Islet of Langerhans (tissue), 1 donor: ENCODE data around the gene PRSS38.

Source experiments
- FAIRE-seq: peaks from one replicate; lab custom pipeline; 2011; peaks lifted over from hg19 to GRCh38; lab: Jason Lieb, UNC

The PRSS38 gene

GRCh38 chr1:227793948-227794816 lies 21.3 kb upstream of the PRSS38 start:
- FAIRE-seq, result no peak

DNA sequence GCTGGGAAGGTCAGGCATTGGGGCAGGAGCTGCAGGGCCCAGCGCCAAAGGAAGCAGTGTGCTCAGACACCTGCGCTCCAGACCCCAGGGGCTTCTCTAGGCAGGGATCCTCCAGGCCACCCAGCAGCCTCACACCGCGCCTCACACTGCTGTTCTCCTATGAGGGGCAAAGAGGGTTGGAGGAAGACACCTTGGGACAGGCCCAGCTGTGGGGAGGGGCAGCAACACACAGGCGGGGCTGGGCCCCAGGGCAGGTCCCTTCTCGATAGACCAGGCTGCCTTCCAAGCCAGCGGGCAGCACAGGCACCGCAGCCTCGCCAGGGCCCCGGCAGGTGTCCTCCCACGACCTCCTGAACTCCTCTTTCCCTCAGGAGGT lies 20.7 kb upstream of the PRSS38 start:
- no peak for FAIRE-seq

DNA sequence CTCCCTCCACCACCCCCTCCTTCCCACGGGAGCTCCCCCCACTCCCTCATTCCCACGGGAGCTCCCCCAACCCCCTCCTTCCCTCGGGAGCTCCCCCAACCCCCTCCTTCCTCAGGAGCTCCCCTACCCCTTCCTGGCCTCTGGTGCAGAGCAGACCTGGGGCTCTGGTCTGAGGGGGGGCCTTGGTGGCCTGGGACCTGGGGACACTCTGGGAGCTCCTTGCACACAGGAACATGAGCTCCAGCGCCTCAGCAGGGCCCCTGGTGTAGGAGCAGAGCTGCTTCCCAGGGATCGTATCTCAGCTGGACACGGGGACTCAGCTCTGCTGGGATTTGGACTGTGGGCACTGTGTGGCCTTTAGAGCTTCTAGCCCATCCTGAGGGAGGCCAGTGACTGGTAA lies 19.7 kb upstream of the PRSS38 start:
- no peak for FAIRE-seq

DNA sequence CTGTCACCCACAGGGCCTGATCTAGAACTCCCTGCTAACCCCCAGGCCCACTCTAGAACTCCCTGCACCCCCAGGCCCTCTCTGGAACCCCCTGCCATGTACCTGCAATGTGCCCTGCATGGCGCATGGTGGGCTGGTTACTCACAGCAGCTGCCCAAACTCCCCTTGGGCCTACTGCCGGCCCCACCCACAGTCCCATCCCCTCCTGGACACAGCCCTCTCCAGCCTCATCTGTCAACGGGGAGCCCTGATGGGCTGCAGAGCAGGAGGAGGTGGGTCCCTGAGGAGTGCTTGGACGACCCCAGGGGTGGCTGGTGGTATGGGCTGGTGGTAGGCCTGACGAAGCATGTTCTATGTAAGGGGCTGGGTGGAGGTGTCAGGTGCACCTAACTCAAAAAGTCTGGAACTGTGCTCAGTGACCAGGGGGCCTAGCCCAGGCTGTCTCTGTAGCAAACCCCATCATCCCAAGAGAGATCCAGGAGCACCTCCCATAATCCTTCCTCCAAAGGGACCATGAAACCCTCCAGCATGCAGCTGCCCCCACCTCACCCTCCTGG lies 19.0 kb upstream of the PRSS38 start:
- no peak for FAIRE-seq

GRCh38 chr1:227797144-227797543 lies 18.3 kb upstream of the PRSS38 start:
- no peak for FAIRE-seq

DNA sequence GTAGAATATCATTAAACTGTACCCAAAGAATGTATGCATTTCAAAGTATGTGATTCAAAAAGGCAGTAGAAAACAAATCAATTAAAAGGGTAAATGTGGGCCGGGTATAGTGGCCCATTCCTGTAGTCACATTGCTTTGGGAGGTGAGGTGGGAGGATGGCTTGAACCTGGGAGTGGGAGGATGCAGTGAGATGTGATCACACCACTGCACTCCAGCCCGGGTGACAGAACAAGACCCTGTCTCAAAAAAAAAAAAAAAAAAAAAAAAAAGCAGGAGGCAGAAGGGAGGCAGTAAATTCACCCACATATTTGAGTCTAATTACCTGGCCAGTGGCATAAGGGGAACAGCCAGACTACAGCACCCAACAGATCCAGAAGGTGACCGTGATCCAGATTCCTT lies 17.9 kb upstream of the PRSS38 start:
- FAIRE-seq, result no peak

DNA sequence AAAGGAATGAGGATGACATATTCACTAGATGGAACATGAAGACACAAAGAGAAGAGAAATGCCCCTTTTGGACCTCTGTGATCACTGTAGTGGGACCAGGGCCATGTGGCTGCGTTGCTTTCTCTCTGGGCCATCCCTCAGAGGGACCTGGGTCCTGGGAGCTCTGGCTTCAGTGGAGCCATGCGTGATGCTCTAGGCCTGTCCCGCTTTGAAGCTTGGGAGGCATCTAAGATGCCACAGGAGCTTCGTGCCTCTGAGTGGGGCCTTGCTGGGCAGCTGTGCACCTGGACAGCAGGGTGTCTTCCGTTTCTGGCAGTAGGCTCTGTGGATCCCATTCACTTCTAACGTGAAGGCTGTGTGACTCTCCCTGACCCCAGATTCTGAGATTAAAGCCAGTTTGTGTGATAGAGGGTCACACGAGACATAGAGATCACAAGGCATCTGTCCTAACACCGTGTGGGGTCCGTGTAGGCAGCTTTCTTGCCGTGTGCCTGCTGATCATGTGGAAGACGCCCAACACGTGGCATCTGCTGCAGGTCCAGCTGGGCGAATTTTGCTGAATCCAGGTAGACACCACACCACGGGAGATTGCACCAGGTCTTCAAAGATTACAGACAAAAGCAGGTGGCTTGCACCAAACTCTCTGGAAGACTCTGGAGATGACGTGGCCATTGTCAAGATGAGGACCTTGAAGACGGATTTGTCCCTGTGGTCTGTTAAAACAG lies 17.2 kb upstream of the PRSS38 start:
- FAIRE-seq, result no peak

DNA sequence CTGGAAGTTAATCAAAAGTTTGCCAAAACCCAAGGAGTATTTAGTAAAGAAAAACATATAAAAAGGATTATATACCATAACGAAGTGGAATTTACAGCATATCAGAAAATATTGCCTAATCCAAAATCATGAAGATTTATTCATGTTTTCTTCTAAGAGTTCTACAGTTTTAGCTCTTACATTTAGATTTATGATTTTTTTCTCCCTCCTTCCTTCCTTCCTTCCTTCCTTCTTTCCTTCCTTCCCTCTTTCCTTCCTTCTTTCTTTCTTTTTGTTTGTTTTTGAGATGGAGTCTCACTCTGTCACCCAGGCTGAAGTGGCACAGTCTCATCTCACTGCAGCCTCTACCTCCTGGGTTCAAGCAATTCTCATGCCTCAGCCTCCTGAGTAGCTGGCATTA lies 15.7 kb upstream of the PRSS38 start:
- no peak for FAIRE-seq

DNA sequence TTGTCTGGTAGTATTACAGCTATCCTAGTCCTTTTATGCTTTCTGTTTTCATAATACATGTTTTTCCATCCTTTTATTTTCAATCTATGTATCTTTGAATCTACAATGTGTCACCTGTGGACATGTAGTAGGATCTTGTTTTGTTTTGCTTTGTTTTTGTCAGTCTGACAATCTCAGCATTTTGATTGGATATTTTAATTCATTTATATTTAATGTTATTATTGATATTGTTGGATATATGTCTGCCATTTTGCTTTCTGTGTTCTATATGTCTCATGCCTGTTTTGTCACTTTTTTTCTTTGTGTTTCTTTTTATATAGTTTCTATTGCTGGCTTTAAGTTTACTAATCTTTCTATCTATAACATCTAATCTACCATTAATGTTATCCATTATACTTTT lies 11.5 kb upstream of the PRSS38 start:
- FAIRE-seq, result no peak

- no peak for FAIRE-seq
Observed at GRCh38 chr1:227805606-227806197, 9.8 kb upstream of the PRSS38 start.

- no peak for FAIRE-seq
Observed at GRCh38 chr1:227808566-227808965, 6.9 kb upstream of the PRSS38 start.

DNA sequence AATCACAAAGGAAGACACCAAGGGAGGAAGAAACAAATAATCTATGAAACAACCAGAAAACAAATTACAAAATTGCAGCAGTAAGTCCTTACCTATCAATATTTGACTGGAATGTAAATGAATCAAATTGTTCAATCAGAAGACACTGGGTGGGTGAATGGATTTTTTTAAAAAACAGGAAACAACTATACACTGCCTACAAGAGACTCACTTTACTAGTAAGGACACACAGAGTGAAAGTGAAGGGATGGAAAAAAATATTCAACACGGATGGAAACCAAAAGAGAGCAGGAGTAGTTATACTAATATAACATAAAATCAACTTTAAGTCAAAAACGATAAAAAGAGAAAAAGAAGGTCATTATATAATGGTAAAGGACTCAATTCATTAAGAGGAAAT lies 6.4 kb upstream of the PRSS38 start:
- FAIRE-seq, result no peak

- no peak for FAIRE-seq
Observed at GRCh38 chr1:227813962-227814361, 1.5 kb upstream of the PRSS38 start.

DNA sequence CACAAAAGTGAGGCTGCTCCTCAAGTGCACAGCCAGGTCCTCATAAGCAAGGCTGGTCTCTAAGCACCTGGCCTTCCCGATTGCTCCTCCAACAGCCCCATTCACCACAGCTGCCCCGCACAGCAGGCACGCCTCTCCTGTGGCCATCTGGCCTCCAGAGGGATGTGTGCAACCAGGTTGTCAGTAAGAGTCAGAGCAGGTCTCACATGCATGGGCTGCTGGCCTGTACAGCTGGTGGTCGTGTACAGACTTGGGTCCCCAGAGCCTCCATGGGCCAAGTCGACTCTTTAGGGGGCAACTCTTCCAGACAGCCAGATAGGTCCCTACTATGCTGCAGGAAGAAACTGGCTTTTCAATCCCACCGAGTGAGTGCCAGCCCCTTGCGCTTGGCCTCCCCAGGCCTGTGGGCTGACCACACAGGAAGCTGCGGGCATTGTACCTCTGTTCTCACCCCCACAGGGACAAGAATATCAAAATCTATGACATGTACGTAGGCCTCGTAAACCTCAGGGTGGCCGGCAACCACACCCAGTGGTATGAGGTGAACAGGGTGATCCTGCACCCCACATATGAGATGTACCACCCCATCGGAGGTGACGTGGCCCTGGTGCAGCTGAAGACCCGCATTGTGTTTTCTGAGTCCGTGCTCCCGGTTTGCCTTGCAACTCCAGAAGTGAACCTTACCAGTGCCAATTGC lies 1.4 kb downstream of the PRSS38 start:
- no peak for FAIRE-seq

DNA sequence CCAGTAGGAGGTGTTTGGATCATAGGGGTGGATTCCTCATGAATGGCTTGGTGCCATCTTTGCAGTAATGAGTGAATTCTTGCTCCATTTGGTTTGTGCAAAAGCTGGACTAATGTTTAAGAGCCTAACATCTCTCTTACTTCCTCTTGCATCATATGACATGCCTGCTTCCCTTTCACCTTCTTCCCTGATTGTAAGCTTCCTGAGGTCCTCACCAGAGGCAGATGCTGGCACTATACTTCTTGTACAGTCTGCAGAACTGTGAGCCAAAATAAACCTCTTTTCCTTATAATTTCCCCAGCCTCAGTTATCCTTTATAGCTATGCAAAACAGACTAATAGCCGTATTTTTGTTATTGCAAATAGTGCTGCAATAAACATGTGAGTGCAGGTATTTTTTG lies 8.1 kb downstream of the PRSS38 start:
- FAIRE-seq, result no peak

GRCh38 chr1:227824204-227824603 lies 8.7 kb downstream of the PRSS38 start:
- no peak for FAIRE-seq

- FAIRE-seq, result no peak
Observed at GRCh38 chr1:227828786-227829185, 13.3 kb downstream of the PRSS38 start.

DNA sequence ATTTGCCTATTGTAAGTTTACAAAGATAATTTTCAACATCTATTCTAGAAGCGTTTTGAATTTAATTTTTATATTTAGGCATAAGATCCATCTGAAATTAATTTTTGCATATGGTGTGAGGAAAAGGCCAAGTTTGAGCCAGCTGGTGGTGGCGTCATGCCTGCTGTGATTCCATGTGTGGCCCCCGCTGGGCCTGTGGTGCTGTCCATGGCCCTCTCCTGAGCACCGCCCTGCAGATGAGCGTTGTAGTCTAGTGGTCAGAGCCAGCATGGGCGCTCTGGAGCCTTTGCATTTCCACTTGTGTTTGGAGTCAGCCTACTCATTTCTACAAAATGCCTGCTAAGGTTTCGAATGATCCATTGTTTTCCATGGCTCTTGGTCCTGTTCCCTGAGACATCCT lies 22.7 kb downstream of the PRSS38 start:
- no peak for FAIRE-seq

DNA sequence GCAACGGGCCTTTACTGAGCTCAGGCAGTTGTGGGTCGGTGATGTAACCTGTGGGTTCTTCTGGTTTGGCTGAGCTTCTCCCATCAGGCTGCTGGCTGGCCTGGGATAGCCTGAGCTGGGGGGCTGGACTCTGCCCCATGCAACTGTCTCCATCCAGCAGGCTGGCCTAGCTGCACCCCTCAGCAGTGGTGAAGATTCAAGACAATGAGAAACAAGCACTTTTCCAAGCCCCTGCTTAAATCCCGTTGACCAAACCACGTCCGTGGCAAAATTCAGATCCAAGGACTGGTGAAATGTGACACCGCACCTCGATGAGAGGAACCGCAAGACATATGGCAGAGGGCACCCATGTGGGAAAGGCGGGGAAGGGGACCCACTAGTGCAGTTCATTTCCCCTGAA lies 25.6 kb downstream of the PRSS38 start:
- no peak for FAIRE-seq

DNA sequence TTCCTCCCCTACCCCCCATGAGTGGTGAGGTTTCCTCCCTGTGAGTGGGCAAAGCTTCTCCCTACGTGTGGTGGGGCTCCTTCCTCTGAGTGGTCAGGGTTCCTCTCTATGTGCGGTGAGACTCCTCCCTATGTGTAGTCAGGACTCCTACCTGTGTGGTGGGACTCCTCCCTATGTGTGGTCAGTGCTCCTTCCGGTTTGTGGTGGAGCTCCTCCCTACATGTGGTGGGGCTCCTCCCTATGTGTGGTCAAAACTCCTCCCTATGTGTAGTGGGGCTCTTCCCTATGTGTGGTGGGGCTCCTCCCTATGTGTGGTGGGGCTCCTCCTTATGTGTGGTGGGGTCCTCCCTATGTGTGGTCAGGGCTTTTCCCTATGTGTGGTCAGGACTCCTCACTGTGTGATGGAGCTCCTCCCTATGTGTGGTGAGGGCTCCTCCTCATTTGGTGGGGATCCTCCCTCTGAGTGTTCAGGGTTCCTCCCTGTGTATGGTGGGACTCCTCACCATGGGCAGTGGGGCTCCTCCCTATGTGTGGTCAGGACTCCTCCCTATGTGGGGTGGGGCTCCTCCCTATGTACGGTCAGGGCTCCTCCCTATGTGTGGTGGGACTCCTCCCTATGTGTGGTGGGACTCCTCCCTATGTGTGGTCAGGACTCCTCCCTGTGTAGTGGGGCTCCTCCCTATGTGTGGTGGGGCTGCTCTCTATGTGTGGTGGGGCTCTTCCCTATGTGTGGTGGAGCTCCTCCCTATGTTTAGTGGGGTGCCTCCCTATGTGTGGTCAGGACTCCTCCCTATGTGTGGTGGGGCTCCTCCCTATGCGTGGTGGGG lies 29.1 kb downstream of the PRSS38 start:
- FAIRE-seq, result no peak

GRCh38 chr1:227845147-227845458 lies 29.6 kb downstream of the PRSS38 start:
- FAIRE-seq, result no peak

DNA sequence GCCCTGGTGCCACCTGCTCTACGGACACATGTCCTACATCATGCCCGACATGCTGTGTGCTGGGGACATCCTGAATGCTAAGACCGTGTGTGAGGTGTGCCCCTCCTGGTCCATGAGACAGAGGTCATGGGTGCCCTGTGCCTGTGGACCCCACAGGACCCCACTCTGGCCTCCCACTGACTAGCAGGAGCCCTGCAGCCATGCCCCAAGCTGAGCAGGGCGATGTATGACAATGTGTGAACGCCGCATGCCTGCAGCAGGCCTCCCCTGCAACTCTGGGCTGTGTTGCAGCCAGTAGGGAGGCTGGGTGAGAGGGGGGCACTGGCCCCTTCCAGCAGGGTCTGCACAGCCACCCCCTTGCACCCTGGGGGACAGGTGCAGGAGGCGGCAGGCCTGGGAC lies 30.0 kb downstream of the PRSS38 start:
- FAIRE-seq, result no peak
